ENCODE measurements around the gene ISOC2.

Gene ISOC2

GRCh38 chr19:55486043-55486970, 24.9 kb upstream of the ISOC2 start:
- H3K4me1 Mint-ChIP-seq (ENCODE audit: low read depth in 2 of 2): peaks cover 5 to 10% of the 10 kb centered on the region in 2 donors
- no peaks in the 10 kb centered on the region for H3K9me3 Mint-ChIP-seq
- H3K27me3 Mint-ChIP-seq: no peaks in the 10 kb centered on the region
- DNase-seq (no peak), ATAC-seq (replicated peaks) (no peak)
- H3K36me3 Mint-ChIP-seq (ENCODE audit: insufficient read depth): peaks cover 39% of the 10 kb centered on the region
- peak overlapping the region; percentile 57 to 76 for H3K4me3 Mint-ChIP-seq
- H3K27ac Mint-ChIP-seq: peak overlapping the region; percentile 81 to 83

DNA sequence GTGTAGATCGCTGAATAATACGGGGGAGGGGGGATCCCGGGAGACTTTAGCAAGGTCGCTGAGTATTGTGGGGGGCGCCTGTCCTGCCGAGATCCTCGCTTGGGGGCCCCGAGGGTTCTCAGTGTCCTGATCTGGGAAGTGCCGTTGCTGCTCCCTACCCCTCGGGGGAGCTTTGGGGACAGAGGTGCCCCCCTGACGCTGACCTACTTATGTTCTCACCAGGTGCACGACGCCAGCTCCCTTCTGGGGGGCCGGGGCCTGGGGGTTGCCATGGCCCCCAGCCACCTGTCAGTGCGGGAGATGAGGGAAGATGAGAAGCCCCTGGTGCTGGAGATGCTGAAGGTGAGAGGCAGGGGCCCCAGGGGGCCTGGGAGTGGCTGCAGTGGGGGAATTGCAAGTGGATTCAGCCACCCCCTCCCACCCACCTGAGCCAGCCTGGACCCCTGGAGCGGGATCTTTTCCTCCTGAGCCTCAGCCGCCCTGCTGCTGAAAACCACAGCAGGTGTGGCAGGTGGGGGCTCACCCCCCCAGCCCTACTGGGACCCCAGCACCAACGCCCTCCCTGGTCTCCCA, 24.1 kb upstream of the ISOC2 start:
- Mint-ChIP-seq H3K36me3 (ENCODE audit: insufficient read depth) (peaks cover 39% of the 10 kb centered on the region), H3K27ac (peak overlapping the region; percentile 81), H3K9me3 (no peaks in the 10 kb centered on the region), H3K4me3 (peak overlapping the region; percentile 57 to 76), H3K27me3 (no peaks in the 10 kb centered on the region), H3K4me1 (ENCODE audit: low read depth in 2 of 2) (peaks cover 5 to 10% of the 10 kb centered on the region in 2 donors)
- ATAC-seq (replicated peaks) (peak; percentile 49), DNase-seq (no peak)

DNA sequence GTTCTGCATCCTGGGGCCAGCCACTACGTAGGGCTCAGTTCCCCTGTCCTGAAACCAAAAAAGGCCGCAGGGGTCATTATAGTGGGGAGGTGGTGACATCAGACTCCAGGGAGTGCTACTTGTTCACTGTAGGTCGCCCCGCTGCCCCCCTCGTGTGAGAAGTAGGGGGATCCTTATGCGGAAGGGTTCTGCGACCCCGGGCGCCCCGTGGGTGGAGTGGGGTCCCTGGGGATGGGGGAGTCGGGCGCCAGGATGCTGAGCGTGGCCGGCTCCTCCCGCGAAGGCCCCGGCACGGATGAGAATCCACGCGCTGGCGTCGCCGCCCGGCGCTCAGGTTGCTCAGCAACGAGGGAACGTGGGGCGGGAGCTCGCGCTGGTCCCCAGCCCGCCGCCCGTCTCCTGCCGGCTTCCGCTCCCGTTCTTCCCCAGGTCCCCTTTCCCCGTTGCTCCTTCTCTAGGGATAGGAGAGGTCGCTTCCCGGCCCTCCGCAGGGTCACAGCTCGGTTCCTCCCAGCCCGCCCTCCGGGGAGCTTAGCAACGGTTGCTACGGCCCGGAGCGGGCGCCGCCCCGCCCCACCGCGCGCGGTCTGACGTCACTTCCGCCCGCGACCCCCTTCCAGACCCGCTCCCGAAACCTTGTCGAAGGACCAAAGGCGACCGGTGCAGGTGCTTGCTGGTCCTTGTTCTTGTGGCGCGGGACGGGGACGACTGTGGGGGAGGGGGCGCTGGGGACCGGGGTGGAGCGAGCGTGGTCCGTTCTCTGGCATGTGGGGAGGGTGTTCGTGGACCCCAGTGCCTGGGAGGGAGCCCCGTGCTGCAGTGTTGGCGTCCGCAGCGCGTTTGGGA, 23.4 kb upstream of the ISOC2 start, which contains the start of gene NAT14:
Gene NAT14, plus strand, starts transcription at position 596 of the 846 bp plus-strand sequence. CDS start 521 bp downstream, outside the sequence.
- Mint-ChIP-seq H3K4me3 (peak within 1 kb of the TSS; percentile 57 to 76), H3K4me1 (ENCODE audit: low read depth in 2 of 2) (peaks cover 7 to 12% of the 10 kb centered on the region in 2 donors), H3K27me3 (no peaks in the 10 kb centered on the region), H3K27ac (peak within 1 kb of the TSS; percentile 81), H3K9me3 (no peaks in the 10 kb centered on the region), H3K36me3 (ENCODE audit: insufficient read depth) (peaks cover 44% of the 10 kb centered on the region)
- ATAC-seq (replicated peaks) (peak; percentile 78), DNase-seq (peak; percentile 60 to 67 (median 62))

- no peak for DNase-seq
- Mint-ChIP-seq H3K4me3 (peak overlapping the region; percentile 57 to 76), H3K27ac (peak overlapping the region in 1 of 2 donors; percentile 81), H3K27me3 (no peaks in the 10 kb centered on the region), H3K4me1 (ENCODE audit: low read depth in 2 of 2) (peaks cover 14 to 19% of the 10 kb centered on the region in 2 donors), H3K9me3 (no peaks in the 10 kb centered on the region), H3K36me3 (ENCODE audit: insufficient read depth) (peaks cover 50% of the 10 kb centered on the region)
- no peak for ATAC-seq (replicated peaks)
These were observed 22.5 kb upstream of the ISOC2 start for GRCh38 chr19:55483706-55484592.

DNA sequence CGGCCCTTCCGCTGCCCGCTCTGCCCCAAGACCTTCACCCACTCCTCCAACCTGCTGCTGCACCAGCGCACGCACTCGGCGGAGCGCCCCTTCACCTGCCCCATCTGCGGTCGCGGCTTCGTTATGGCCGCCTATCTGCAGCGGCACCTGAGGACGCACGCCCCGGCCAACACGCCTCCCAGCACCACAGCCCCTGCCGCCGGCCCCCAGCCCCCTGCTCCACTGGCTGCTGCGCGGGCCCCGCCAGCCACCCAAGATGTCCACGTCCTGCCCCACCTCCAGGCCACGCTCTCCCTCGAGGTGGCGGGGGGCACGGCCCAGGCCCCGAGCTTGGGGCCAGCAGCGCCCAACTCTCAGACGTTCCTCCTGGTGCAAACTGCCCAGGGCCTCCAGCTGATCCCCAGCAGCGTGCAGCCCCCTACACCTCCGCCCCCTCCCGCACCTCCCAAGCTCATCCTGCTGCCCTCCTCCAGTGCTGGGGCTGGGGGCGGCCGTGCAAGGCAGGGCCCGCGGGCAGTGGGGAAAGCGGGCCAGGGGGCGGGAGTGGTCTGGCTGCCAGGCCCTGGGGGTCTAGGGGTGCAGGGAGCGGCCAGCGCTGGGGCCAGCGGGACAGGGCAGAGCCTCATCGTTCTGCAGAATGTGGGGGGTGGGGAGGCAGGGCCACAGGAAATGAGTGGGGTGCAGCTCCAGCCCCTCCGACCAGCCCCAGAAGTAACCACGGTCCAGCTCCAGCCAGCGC, 21.7 kb upstream of the ISOC2 start:
- no peaks in the 10 kb centered on the region for H3K9me3 Mint-ChIP-seq
- peaks cover 23 to 27% of the 10 kb centered on the region in 2 donors for H3K4me1 Mint-ChIP-seq (ENCODE audit: low read depth in 2 of 2)
- H3K4me3 Mint-ChIP-seq: peak overlapping the region in 1 of 2 donors; percentile 17
- no peak for ATAC-seq (replicated peaks)
- no peak for DNase-seq
- no peaks in the 10 kb centered on the region for H3K27me3 Mint-ChIP-seq
- H3K36me3 Mint-ChIP-seq (ENCODE audit: insufficient read depth): peaks cover 56% of the 10 kb centered on the region
- H3K27ac Mint-ChIP-seq: no peak overlapping the region

- Mint-ChIP-seq H3K4me1 (ENCODE audit: low read depth in 2 of 2) (peaks cover 28 to 33% of the 10 kb centered on the region in 2 donors), H3K4me3 (no peak overlapping the region), H3K27ac (no peak overlapping the region), H3K27me3 (no peaks in the 10 kb centered on the region), H3K9me3 (no peaks in the 10 kb centered on the region), H3K36me3 (ENCODE audit: insufficient read depth) (peaks cover 55% of the 10 kb centered on the region)
- ATAC-seq (replicated peaks): no peak
- no peak for DNase-seq
These were observed 20.9 kb upstream of the ISOC2 start for GRCh38 chr19:55482156-55482961.

GRCh38 chr19:55481794-55482155, 20.3 kb upstream of the ISOC2 start:
- Mint-ChIP-seq H3K4me3 (no peak overlapping the region), H3K9me3 (no peaks in the 10 kb centered on the region), H3K36me3 (ENCODE audit: insufficient read depth) (peaks cover 55% of the 10 kb centered on the region), H3K4me1 (ENCODE audit: low read depth in 2 of 2) (peaks cover 28 to 36% of the 10 kb centered on the region in 2 donors), H3K27ac (no peak overlapping the region), H3K27me3 (no peaks in the 10 kb centered on the region)
- DNase-seq: no peak
- ATAC-seq (replicated peaks): no peak

GRCh38 chr19:55481148-55481793, 19.8 kb upstream of the ISOC2 start:
- Mint-ChIP-seq H3K9me3 (no peaks in the 10 kb centered on the region), H3K27me3 (no peaks in the 10 kb centered on the region), H3K36me3 (ENCODE audit: insufficient read depth) (peaks cover 58% of the 10 kb centered on the region), H3K4me1 (ENCODE audit: low read depth in 2 of 2) (peaks cover 28 to 35% of the 10 kb centered on the region in 2 donors), H3K4me3 (no peak overlapping the region), H3K27ac (no peak overlapping the region)
- ATAC-seq (replicated peaks): no peak
- DNase-seq: no peak

DNA sequence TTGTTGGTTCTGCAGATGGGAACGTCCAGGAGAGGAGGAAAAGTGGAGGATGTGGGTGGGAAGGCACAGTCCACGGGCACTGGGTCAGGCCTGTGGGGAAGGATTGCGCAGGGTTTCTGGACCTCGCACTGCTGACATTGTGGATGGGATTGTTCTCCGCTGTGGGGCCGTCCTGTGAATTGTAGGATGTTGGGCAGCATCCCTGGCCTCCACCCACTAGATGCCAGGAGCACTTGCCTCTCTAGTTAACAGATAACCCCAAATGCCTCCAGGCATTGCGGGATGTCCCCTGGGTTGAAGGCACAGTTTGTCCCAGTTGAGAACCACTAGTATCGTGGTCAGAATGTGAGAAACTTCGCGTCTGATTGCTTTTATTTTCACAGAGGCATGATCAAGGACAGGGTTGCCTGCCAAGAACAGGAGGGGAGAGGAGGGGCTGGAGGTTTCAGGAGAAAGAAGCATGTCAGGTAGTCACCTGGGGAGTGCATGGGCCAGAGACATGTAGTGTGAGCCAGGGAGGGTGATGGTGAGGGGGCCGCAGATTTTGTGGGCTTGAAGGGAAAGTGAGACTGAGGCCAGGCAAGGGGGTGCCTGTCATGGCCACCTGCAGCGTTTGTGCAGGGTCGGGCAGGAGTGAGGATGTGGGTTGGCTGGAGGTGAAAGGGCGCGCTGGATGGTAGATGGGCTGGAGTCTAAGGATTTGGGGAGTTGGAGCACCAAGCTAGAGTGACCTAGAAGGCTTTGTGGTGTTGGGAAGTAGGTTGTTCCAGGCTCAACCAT, 18.2 kb upstream of the ISOC2 start:
- ATAC-seq (replicated peaks): no peak
- DNase-seq: no peak
- H3K4me3 Mint-ChIP-seq: peak overlapping the region in 1 of 2 donors; percentile 32
- H3K27ac Mint-ChIP-seq: peak overlapping the region in 1 of 2 donors; percentile 75
- H3K4me1 Mint-ChIP-seq (ENCODE audit: low read depth in 2 of 2): peaks cover 23 to 35% of the 10 kb centered on the region in 2 donors
- no peaks in the 10 kb centered on the region for H3K27me3 Mint-ChIP-seq
- H3K36me3 Mint-ChIP-seq (ENCODE audit: insufficient read depth): peaks cover 53% of the 10 kb centered on the region
- no peaks in the 10 kb centered on the region for H3K9me3 Mint-ChIP-seq

- Mint-ChIP-seq H3K9me3 (no peaks in the 10 kb centered on the region), H3K27ac (no peak overlapping the region), H3K4me1 (ENCODE audit: low read depth in 2 of 2) (peaks cover 23 to 33% of the 10 kb centered on the region in 2 donors), H3K36me3 (ENCODE audit: insufficient read depth) (peaks cover 47% of the 10 kb centered on the region), H3K27me3 (no peaks in the 10 kb centered on the region), H3K4me3 (peak overlapping the region; percentile 32 to 88)
- ATAC-seq (replicated peaks) (no peak), DNase-seq (no peak)
These were observed 17.6 kb upstream of the ISOC2 start for GRCh38 chr19:55479045-55479444.
